ENCODE data around the gene CLIP3. TPM values are rescaled to one million over a fixed set of nuclear protein-coding genes. Genes with fewer than 3 reads are reported as not detected.

Gene CLIP3
- polyA plus RNA-seq, 2 of the 4 experiments (the other 2 are of a cell fraction), result 1.1 to 1.5 TPM

DNA sequence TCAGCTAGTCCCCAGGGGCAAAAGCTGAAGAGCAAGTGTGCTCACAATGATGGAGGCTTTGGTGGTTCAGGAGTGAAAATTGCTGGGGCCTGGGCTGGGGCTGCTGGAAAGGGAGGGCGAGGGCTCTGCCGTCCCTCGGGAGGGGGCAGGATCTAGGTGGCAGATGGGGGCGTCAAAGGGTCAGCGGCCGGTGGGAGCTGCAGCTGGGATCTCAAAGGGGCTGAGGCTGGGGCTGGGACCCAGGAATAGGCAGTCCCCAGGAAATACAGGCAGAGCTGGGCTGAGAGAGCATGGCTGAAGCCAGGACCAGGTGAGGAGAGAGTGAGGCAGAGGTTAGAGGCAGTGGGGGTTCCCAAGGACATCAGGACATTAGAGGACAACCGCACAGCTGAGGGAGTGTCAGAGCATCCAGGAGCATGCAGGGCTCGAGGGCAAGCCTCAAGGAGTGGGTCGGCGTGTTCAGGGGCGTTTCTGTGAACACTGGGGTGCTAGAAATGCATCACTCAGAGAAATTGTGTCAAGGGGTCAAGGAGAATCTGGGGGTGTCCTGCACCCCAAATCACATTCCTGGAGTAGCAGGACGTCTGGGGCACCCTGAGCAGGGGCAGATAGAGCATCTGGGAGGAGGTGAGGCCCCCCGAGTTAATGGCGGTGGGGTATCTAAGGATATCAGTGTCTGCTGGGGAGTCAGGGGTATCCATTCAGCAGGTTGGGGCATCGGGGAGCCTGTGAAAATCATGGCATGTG is 22.9 kb downstream of the CLIP3 start:
- H3K4me3 ChIP-seq, result peak overlapping the region; percentile 41
- peaks cover 19% of the 10 kb centered on the region; the same call in 2 of the 3 replicates for H3K4me1 ChIP-seq
- ATAC-seq (no peak), FAIRE-seq (peak; percentile 7), DNase-seq (ENCODE audit: low read depth in 1 of 2, low spot score in 1 of 2) (no peak)
- H3K4me2 ChIP-seq, result peak overlapping the region; percentile 90
- H3K27ac ChIP-seq, result peak overlapping the region; percentile 62 to 87
- WGBS (ENCODE audit: missing lambda C conversion rate), result 73% methylated on average over 15 of the region's 15 CpGs
- ChIA-PET CTCF (interaction anchor here (0.6 to 1.7 kb wide), 4 partner anchors 10 to 155 kb away, joined by 3 to 10 read pairs (median 4); no protein-coding TSS in a partner anchor), POLR2A (interaction anchor here (0.5 to 2.1 kb wide), 4 partner anchors 15 to 131 kb away, joined by 3 to 11 read pairs (median 4); partner anchors contain the start of genes POLR2I, SDHAF1 and TBCB)
- TF ChIP-seq CHD2 (IDR thresholded peaks at IDR 0.05; ENCODE audit: low read length, partially characterized antibody), result peak; percentile 9
- TF ChIP-seq ESRRA (IDR thresholded peaks at IDR 0.05; ENCODE audit: borderline replicate concordance, low read length), result no peak
- no peaks in the 10 kb centered on the region for H3K9me3 ChIP-seq

DNA sequence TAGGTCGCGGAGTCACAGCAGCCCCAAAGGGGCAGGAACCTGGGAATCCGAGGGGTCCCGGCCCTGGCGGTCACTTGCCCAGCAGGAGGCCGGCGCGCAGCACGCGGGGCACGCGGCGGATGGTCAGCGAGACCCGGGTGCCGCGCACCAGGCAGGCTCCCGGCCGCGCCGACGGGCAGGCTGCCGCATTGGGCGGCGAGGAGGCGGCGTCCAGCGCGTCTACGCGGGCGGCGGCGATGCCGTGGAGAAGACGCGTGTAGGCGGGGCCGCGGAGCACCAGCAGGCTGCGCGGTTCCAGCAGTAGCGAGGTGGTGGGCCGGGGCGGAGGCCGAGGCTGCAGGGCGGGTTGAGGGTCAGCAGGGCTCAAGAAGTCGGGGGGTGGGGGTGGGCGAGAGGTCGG is 23.5 kb downstream of the CLIP3 start:
- Histone ChIP-seq H3K27ac (peak overlapping the region; percentile 62 to 87), H3K4me2 (peak overlapping the region; percentile 90), H3K4me1 (peaks cover 17% of the 10 kb centered on the region; the same call in 2 of the 3 replicates), H3K4me3 (peak overlapping the region; percentile 41), H3K9me3 (no peaks in the 10 kb centered on the region)
- TF ChIP-seq FOXS1 (CRISPR knock-in tag; IDR thresholded peaks at IDR 0.05) (no peak), RAD21 (conservative IDR thresholded peaks at IDR 0.05 in 1 of 2, IDR thresholded peaks at IDR 0.05 in 1 of 2) (no peak), TFCP2L1 (CRISPR knock-in tag; IDR thresholded peaks at IDR 0.05) (no peak), TP53 (CRISPR knock-in tag; IDR thresholded peaks at IDR 0.05) (0 out of 2 replicates have a peak, but pooled peaks have one; percentile 54), GATA3 (IDR thresholded peaks at IDR 0.05; ENCODE audit: borderline replicate concordance) (no peak), HOXB13 (CRISPR knock-in tag; IDR thresholded peaks at IDR 0.05; ENCODE audit: low read depth) (peak; percentile 61; the same call in 1 of the 2 replicates), SMC3 (IDR thresholded peaks at IDR 0.05) (0 out of 3 replicates have a peak, but pooled peaks have one; percentile 7), POLR2A (IDR thresholded peaks at IDR 0.05; ENCODE audit: low read length) (peak; percentile 70), ZSCAN20 (CRISPR knock-in tag; IDR thresholded peaks at IDR 0.05) (no peak), MYC (IDR thresholded peaks at IDR 0.05; ENCODE audit: borderline replicate concordance, low read length) (0 out of 2 replicates have a peak, but pooled peaks have one; percentile 17), NFE2L2 (conservative IDR thresholded peaks at IDR 0.05; ENCODE audit: low read length) (no peak), JUN (IDR thresholded peaks at IDR 0.05) (peak in 1 of 2 experiments; percentile 62; a peak in 2 of 5 replicates), HOXB5 (CRISPR knock-in tag; IDR thresholded peaks at IDR 0.05) (peak; percentile 60; the same call in 1 of the 2 replicates)
- TF ChIP-seq, protein P1, sequence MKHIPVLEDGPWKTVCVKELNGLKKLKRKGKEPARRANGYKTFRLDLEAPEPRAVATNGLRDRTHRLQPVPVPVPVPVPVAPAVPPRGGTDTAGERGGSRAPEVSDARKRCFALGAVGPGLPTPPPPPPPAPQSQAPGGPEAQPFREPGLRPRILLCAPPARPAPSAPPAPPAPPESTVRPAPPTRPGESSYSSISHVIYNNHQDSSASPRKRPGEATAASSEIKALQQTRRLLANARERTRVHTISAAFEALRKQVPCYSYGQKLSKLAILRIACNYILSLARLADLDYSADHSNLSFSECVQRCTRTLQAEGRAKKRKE (CRISPR knock-in tag; IDR thresholded peaks at IDR 0.05; ENCODE audit: low read depth), result 0 out of 2 replicates have a peak, but pooled peaks have one; percentile 31
- TF ChIP-seq, protein P2, sequence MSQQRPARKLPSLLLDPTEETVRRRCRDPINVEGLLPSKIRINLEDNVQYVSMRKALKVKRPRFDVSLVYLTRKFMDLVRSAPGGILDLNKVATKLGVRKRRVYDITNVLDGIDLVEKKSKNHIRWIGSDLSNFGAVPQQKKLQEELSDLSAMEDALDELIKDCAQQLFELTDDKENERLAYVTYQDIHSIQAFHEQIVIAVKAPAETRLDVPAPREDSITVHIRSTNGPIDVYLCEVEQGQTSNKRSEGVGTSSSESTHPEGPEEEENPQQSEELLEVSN (IDR thresholded peaks at IDR 0.05; ENCODE audit: borderline replicate concordance, low read depth), result peak; percentile 46; the same call in 1 of the 2 replicates
- TF ChIP-seq, protein P3, sequence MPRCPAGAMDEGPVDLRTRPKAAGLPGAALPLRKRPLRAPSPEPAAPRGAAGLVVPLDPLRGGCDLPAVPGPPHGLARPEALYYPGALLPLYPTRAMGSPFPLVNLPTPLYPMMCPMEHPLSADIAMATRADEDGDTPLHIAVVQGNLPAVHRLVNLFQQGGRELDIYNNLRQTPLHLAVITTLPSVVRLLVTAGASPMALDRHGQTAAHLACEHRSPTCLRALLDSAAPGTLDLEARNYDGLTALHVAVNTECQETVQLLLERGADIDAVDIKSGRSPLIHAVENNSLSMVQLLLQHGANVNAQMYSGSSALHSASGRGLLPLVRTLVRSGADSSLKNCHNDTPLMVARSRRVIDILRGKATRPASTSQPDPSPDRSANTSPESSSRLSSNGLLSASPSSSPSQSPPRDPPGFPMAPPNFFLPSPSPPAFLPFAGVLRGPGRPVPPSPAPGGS (IDR thresholded peaks at IDR 0.05), result peak; percentile 65; the same call in 1 of the 3 replicates
- TF ChIP-seq, protein P4, sequence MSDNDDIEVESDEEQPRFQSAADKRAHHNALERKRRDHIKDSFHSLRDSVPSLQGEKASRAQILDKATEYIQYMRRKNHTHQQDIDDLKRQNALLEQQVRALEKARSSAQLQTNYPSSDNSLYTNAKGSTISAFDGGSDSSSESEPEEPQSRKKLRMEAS (IDR thresholded peaks at IDR 0.05), result peak; percentile 78
- TF ChIP-seq, protein P5, sequence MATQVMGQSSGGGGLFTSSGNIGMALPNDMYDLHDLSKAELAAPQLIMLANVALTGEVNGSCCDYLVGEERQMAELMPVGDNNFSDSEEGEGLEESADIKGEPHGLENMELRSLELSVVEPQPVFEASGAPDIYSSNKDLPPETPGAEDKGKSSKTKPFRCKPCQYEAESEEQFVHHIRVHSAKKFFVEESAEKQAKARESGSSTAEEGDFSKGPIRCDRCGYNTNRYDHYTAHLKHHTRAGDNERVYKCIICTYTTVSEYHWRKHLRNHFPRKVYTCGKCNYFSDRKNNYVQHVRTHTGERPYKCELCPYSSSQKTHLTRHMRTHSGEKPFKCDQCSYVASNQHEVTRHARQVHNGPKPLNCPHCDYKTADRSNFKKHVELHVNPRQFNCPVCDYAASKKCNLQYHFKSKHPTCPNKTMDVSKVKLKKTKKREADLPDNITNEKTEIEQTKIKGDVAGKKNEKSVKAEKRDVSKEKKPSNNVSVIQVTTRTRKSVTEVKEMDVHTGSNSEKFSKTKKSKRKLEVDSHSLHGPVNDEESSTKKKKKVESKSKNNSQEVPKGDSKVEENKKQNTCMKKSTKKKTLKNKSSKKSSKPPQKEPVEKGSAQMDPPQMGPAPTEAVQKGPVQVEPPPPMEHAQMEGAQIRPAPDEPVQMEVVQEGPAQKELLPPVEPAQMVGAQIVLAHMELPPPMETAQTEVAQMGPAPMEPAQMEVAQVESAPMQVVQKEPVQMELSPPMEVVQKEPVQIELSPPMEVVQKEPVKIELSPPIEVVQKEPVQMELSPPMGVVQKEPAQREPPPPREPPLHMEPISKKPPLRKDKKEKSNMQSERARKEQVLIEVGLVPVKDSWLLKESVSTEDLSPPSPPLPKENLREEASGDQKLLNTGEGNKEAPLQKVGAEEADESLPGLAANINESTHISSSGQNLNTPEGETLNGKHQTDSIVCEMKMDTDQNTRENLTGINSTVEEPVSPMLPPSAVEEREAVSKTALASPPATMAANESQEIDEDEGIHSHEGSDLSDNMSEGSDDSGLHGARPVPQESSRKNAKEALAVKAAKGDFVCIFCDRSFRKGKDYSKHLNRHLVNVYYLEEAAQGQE (IDR thresholded peaks at IDR 0.05), result no peak
- FAIRE-seq (no peak), ATAC-seq (peak; percentile 63 to 70), DNase-seq (ENCODE audit: low read depth in 1 of 2, low spot score in 1 of 2) (peak; percentile 58 to 84)
- 6% methylated on average over 43 of the region's 50 CpGs for WGBS (ENCODE audit: missing lambda C conversion rate)
- ChIA-PET POLR2A (interaction anchor here (0.5 to 2.1 kb wide), 4 partner anchors 14 to 132 kb away, joined by 3 to 11 read pairs (median 4); partner anchors contain the start of genes POLR2I, SDHAF1 and TBCB), CTCF (interaction anchor here (0.8 to 1.7 kb wide), 8 partner anchors 9 to 116 kb away, joined by 3 to 10 read pairs (median 4); partner anchors contain the start of gene THAP8)
